ENCODE results near the gene RNF31. TPM values are rescaled to one million over a fixed set of nuclear protein-coding genes. Genes with fewer than 3 reads are reported as not detected.
A peak's percentile ranks its signal among the peaks of the same experiment; 100 is the strongest.

RNF31 gene
- total and polyA plus RNA-seq, 2 of the 13 experiments (the other 11 are each of a cell fraction or from before 2014, with no cell fraction given): 48.2 to 86.8 TPM

- TF ChIP-seq CCAR2 (optimal IDR thresholded peaks at IDR 0.05; ENCODE audit: low read depth, low read length): peak; percentile 27
- TF ChIP-seq ZBTB44 (CRISPR knock-in tag; IDR thresholded peaks at IDR 0.05): 0 out of 2 replicates have a peak, but pooled peaks have one; percentile 33
- TF ChIP-seq ZNF563 (CRISPR knock-in tag; IDR thresholded peaks at IDR 0.05): no peak
- TF ChIP-seq ZNF24 (IDR thresholded peaks at IDR 0.05): no peak
- TF ChIP-seq TRIM24 (CRISPR knock-in tag; IDR thresholded peaks at IDR 0.05): no peak
- TF ChIP-seq ZNF232 (CRISPR knock-in tag; IDR thresholded peaks at IDR 0.05; ENCODE audit: borderline replicate concordance): peak; percentile 90
- TF ChIP-seq ZNF101 (CRISPR knock-in tag; IDR thresholded peaks at IDR 0.05; ENCODE audit: borderline replicate concordance, low read depth): no peak
- peak; percentile 54 for TF ChIP-seq BORCS8-MEF2B (CRISPR knock-in tag; IDR thresholded peaks at IDR 0.05)
- peak; percentile 77; the same call in 1 of the 2 replicates for TF ChIP-seq DNMT3B (CRISPR knock-in tag; conservative IDR thresholded peaks at IDR 0.05)
- no peak for TF ChIP-seq ZXDC (CRISPR knock-in tag; IDR thresholded peaks at IDR 0.05)
- peak; percentile 99 for TF ChIP-seq ZNF350 (CRISPR knock-in tag; IDR thresholded peaks at IDR 0.05; ENCODE audit: borderline replicate concordance, low read depth)
- TF ChIP-seq MLLT10 (CRISPR knock-in tag; IDR thresholded peaks at IDR 0.05): peak; percentile 64; the same call in 1 of the 2 replicates
- peak; percentile 97 for TF ChIP-seq ZNF772 (CRISPR knock-in tag; IDR thresholded peaks at IDR 0.05)
- TF ChIP-seq UBTF (CRISPR knock-in tag; IDR thresholded peaks at IDR 0.05): peak; percentile 100
- peak; percentile 27; the same call in 1 of the 2 replicates for TF ChIP-seq ATF3 (CRISPR knock-in tag; IDR thresholded peaks at IDR 0.05)
- TF ChIP-seq U2AF1 (optimal IDR thresholded peaks at IDR 0.05; ENCODE audit: low read depth, low read length): no peak
- TF ChIP-seq LRRFIP1 (CRISPR knock-in tag; conservative IDR thresholded peaks at IDR 0.05): no peak
- TF ChIP-seq ZKSCAN1 (IDR thresholded peaks at IDR 0.05; ENCODE audit: low read length): peak; percentile 26
- peak; percentile 100 for TF ChIP-seq ZFX (CRISPR knock-in tag; IDR thresholded peaks at IDR 0.05; ENCODE audit: low read depth)
- TF ChIP-seq GTF3A (CRISPR knock-in tag; conservative IDR thresholded peaks at IDR 0.05): peak; percentile 98
Measured at GRCh38 chr14:24141097-24141880, 6.0 kb upstream of the RNF31 start, which contains the start of gene EMC9 (continued).

Measured in HepG2 (cell line).